Ascending aorta (tissue), 2 donors: ENCODE results near the gene SLC44A1. TPM values are rescaled to one million over a fixed set of nuclear protein-coding genes. Genes with fewer than 3 reads are reported as not detected.
A peak's percentile ranks its signal among the peaks of the same experiment; 100 is the strongest.

ENCODE experiments used
- DNase-seq, 2 donors: peaks; one replicate each; pipeline ENCODE4 v3.0.0-alpha.2; 2019; ENCODE audit warnings: low spot score in 2 of 2
- H3K27ac ChIP-seq, 2 donors: fragments of 200-600 bp; sonication (generic); one replicate each; pipeline ENCODE4 v1.5.1; 2016 to 2017; ENCODE audit warnings: mild to moderate bottlenecking in 1 of 2
- H3K27me3 ChIP-seq: fragments of 200-600 bp; sonication (generic); one replicate; pipeline ENCODE4 v1.5.1; 2017
- H3K36me3 ChIP-seq, 2 donors: fragments of 200-600 bp; sonication (generic); one replicate each; pipeline ENCODE4 v1.5.1; 2016
- H3K4me1 ChIP-seq, 2 donors: fragments of 200-600 bp; sonication (generic); one replicate each; pipeline ENCODE4 v1.5.1; 2016 to 2017; ENCODE audit warnings: mild to moderate bottlenecking in 1 of 2
- H3K4me3 ChIP-seq, 2 donors: fragments of 200-600 bp; sonication (generic); one replicate each; pipeline ENCODE4 v1.5.1; 2016 to 2017; ENCODE audit warnings: mild to moderate bottlenecking in 1 of 2
- H3K9me3 ChIP-seq, 2 donors: fragments of 200-600 bp; sonication (generic); one replicate each; pipeline ENCODE4 v1.5.1; 2016
- CTCF ChIP-seq, 3 experiments: fragments of 200-600 bp in 2 of 3; fragments of 450-650 bp in 1 of 3; sonication (generic) in 2 of 3; IDR thresholded peaks; one replicate each; pipeline ENCODE4 v1.5.1; 2016 to 2019; ENCODE audit warnings: antibody characterized with exemption in 3 of 3, mild to moderate bottlenecking in 1 of 3, moderate library complexity in 1 of 3
- intact Hi-C: fragments of 100-400 bp; cut with DNase I; formaldehyde crosslinking; loops from one replicate; pipeline ENCODE4 v1.15.1; 2023
- total RNA-seq: library from RNA; depleted of rRNA; stranded (reverse); fragments of >200 nt; gene quantifications from one replicate; pipeline ENCODE4 v1.1.0, GENCODE V29; 2016

Gene SLC44A1
- total RNA-seq, 1 donor from 2014 or later: 26.5 TPM

GRCh38 chr9:105403552-105404248 lies 159.2 kb downstream of the SLC44A1 start:
- peaks cover 0 to 14% of the 10 kb centered on the region in 2 donors for H3K9me3 ChIP-seq
- no peak overlapping the region for H3K27ac ChIP-seq
- no peak for TF ChIP-seq CTCF (IDR thresholded peaks at IDR 0.05)
- H3K36me3 ChIP-seq: no peaks in the 10 kb centered on the region
- no peak overlapping the region for H3K4me3 ChIP-seq
- no peaks in the 10 kb centered on the region for H3K4me1 ChIP-seq
- no peaks in the 10 kb centered on the region for H3K27me3 ChIP-seq
- intact Hi-C loops: no loop called here
- DNase-seq: no peak

- H3K27me3 ChIP-seq: no peaks in the 10 kb centered on the region
- peaks cover 0 to 23% of the 10 kb centered on the region in 2 donors for H3K9me3 ChIP-seq
- H3K36me3 ChIP-seq: no peaks in the 10 kb centered on the region
- intact Hi-C loops: no loop called here
- TF ChIP-seq CTCF (IDR thresholded peaks at IDR 0.05): no peak
- H3K4me1 ChIP-seq: no peaks in the 10 kb centered on the region
- no peak overlapping the region for H3K27ac ChIP-seq
- no peak for DNase-seq
- no peak overlapping the region for H3K4me3 ChIP-seq
These were observed 161.2 kb downstream of the SLC44A1 start for GRCh38 chr9:105405514-105406131.

DNA sequence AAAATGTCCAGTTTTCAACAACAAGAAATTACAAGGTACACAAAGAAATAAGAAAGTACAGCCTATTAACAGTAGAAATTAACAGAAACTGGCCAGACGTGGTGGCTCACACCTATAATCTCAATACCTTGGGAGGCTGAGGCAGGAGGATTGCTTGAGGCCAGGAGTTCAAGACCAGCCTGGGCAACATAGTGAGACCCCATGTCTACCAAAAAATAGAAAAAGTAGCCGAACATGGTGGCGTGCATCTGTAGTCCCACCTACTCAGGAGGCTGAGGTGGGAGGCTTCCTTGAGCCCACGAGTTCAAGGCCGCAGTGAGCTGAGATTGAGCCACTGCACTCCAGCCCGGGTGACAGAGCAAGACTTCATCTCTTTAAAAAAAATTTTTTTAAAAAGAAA lies 161.9 kb downstream of the SLC44A1 start:
- TF ChIP-seq CTCF (IDR thresholded peaks at IDR 0.05): no peak

DNA sequence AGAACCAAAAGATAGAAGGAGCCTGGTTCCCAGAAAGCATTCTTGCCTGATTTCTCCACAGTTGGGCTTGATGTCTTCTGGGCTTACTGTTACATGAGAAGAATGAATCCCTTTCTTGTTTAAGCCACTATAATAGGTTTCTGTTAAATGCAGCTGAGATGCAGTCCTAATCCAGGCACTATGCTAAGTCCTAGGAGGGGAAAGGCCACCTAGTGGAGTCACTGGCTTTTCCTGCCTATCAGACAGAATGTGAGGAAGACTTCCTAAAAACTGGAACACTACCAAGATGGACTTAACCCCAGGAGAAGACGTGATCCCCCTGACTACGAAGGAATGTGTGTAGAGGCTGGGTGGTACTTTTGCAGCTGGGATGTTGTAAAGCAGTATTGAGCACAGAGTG lies 169.1 kb downstream of the SLC44A1 start:
- intact Hi-C loops: loop anchor here (10.0 kb wide), 1 partner anchor 609 kb away; no protein-coding TSS in a partner anchor
- Histone ChIP-seq H3K27ac (no peak overlapping the region), H3K36me3 (no peaks in the 10 kb centered on the region), H3K4me3 (no peak overlapping the region), H3K4me1 (no peaks in the 10 kb centered on the region), H3K27me3 (no peaks in the 10 kb centered on the region), H3K9me3 (peaks cover 0 to 10% of the 10 kb centered on the region in 2 donors)
- TF ChIP-seq CTCF (IDR thresholded peaks at IDR 0.05): peak in 1 of 3 experiments; percentile 32
- no peak for DNase-seq

More for the DNA sequence above, 161.9 kb downstream of the SLC44A1 start:
- H3K4me1 ChIP-seq: no peaks in the 10 kb centered on the region
- H3K36me3 ChIP-seq: no peaks in the 10 kb centered on the region
- intact Hi-C loops: no loop called here
- H3K4me3 ChIP-seq: no peak overlapping the region
- no peak overlapping the region for H3K27ac ChIP-seq
- no peaks in the 10 kb centered on the region for H3K27me3 ChIP-seq
- peaks cover 0 to 23% of the 10 kb centered on the region in 2 donors for H3K9me3 ChIP-seq
- DNase-seq: no peak

DNA sequence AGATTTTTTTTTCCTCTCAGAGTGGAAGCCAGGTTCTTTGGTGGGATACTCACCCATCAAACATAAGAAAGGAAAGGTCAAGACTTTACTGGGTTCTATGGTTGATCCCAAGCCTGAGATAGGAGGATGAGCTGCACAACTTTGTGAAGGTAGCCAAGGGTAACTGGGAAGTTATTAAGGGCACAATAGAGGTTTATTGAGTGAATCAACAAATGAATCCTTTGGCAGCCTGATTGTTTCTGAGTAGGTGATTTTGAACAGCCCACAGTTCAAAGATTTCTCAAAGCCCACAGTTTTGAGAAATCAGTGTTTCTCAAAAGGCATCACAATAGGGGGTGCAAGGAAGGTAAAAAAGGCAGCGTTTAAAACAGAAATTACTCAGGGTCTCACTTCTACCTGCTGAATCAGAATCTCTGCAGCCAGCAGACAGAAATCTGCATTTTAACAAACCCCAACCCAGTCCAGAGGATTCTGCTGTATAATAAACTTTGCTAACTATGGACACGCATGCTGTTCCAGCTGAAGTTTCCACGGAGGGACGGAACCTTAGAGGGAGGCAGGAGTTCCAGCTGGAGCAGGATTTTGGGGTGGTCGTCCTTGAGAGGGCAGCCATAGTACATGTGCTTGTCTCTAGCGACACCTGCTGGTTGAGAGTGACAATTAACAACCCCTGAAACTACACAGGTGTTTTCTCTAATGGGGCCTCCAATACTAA lies 170.7 kb downstream of the SLC44A1 start:
- Histone ChIP-seq H3K4me3 (no peak overlapping the region), H3K27me3 (no peaks in the 10 kb centered on the region), H3K27ac (no peak overlapping the region), H3K4me1 (no peaks in the 10 kb centered on the region), H3K36me3 (no peaks in the 10 kb centered on the region), H3K9me3 (peaks cover 0 to 2% of the 10 kb centered on the region in 2 donors)
- TF ChIP-seq CTCF (IDR thresholded peaks at IDR 0.05): peak; percentile 80 to 89 (median 81)
- DNase-seq: peak in 1 of 2 donors; percentile 69
- intact Hi-C loops: loop anchor here (1.0 to 10.0 kb wide), 4 partner anchors 258 to 610 kb away; no protein-coding TSS in a partner anchor
